Suprapubic skin (tissue), 4 donors: ENCODE results near the gene POLRMT.

Source experiments
- EP300 ChIP-seq: sonication (generic); formaldehyde crosslinking; IDR thresholded peaks from one replicate; pipeline ENCODE4 v1.6.1; 2017; ENCODE audit warnings: antibody characterized with exemption
- POLR2A ChIP-seq, 2 donors: fragments of 450-650 bp; IDR thresholded peaks; one replicate each; pipeline ENCODE4 v1.6.1; 2017; ENCODE audit warnings: antibody characterized with exemption in 2 of 2, mild to moderate bottlenecking in 2 of 2, moderate library complexity in 2 of 2
- POLR2AphosphoS5 ChIP-seq, 3 donors: sonication (generic); formaldehyde crosslinking; IDR thresholded peaks; one replicate each; pipeline ENCODE4 v1.6.1; 2017; ENCODE audit warnings: antibody characterized with exemption in 3 of 3
- TF ChIP-seq, protein P1 (sequence below), 2 donors: fragments of 200-600 bp in 1 of 2; fragments of 450-650 bp in 1 of 2; sonication (generic) in 1 of 2; IDR thresholded peaks; one replicate each; pipeline ENCODE4 v1.5.1; 2016 to 2019; ENCODE audit warnings: antibody characterized with exemption in 2 of 2, mild to moderate bottlenecking in 1 of 2, moderate library complexity in 1 of 2

DNA sequence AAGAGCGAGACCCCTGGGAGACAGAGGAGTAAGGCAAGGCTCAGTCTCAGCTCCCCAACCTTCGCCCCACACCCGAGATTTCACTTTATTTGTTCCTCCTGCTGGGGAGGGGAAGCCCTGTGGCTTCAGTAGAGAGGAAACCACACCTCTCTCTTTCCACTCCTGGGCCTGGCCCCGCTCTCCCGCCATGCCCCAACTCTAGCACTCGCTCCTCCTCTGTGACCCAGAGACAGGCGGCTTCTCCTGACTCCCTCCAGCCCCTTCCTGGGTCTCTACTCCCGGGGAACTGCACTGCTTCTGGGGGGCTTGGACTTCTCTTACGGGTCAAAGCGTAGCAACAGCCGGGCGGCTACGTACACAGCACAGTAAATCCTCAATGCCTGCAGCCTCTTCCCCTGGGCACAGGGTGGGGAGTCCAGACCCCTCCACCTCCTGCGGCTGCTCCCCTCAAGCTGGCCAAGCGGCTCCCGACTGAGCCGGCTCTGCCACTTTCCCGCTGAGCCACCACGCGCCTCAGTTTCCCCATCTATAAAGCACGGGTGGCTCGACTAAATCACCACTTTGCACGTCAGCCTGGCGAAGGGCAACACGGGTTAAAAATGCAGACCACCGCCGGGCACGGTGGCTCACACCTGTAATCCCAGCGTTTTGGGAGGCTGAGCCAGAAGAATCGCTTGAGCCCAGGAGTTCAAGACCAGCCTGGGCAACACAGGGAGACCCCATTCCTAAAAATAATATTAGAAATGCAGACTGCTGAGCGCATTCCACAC is 28.3 kb upstream of the POLRMT start:
- TF ChIP-seq, protein P1, sequence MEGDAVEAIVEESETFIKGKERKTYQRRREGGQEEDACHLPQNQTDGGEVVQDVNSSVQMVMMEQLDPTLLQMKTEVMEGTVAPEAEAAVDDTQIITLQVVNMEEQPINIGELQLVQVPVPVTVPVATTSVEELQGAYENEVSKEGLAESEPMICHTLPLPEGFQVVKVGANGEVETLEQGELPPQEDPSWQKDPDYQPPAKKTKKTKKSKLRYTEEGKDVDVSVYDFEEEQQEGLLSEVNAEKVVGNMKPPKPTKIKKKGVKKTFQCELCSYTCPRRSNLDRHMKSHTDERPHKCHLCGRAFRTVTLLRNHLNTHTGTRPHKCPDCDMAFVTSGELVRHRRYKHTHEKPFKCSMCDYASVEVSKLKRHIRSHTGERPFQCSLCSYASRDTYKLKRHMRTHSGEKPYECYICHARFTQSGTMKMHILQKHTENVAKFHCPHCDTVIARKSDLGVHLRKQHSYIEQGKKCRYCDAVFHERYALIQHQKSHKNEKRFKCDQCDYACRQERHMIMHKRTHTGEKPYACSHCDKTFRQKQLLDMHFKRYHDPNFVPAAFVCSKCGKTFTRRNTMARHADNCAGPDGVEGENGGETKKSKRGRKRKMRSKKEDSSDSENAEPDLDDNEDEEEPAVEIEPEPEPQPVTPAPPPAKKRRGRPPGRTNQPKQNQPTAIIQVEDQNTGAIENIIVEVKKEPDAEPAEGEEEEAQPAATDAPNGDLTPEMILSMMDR (IDR thresholded peaks at IDR 0.05): no peak
- TF ChIP-seq EP300 (no peak), POLR2AphosphoS5 (IDR thresholded peaks at IDR 0.05) (no peak), POLR2A (IDR thresholded peaks at IDR 0.05) (no peak)
